Measurements from ENCODE around the gene SLC6A3.

GRCh38 chr5:1396293-1396816 is 48.9 kb downstream of the SLC6A3 start:
- no peak for TF ChIP-seq CTCF (IDR thresholded peaks at IDR 0.05; ENCODE audit: low read depth, low read length)
- TF ChIP-seq POLR2A (IDR thresholded peaks at IDR 0.05; ENCODE audit: extremely low read depth, insufficient read length), result no peak
- TF ChIP-seq MAX (IDR thresholded peaks at IDR 0.05; ENCODE audit: low read depth, low read length), result no peak
